Thoracic aorta (tissue), 2 donors: Measurements from ENCODE around the gene RASGRF1. TPM values are rescaled to one million over a fixed set of nuclear protein-coding genes. Genes with fewer than 3 reads are reported as not detected.

ENCODE experiments used
- ATAC-seq: fragments of 150-250 bp; one replicate; pipeline ENCODE4 v1.8.0; 2017; ENCODE audit warnings: low read depth; ENCODE audit not compliant: insufficient number of reproducible peaks, low FRiP score
- DNase-seq: peaks from one replicate; pipeline ENCODE4 v3.0.0-alpha.2; 2020; ENCODE audit warnings: low spot score
- H3K27ac ChIP-seq, 2 donors: fragments of 200-600 bp; sonication (generic); 1 replicate in 1 of 2; 2 replicates in 1 of 2; pipeline ENCODE4 v1.5.1; 2016; ENCODE audit warnings: mild to moderate bottlenecking in 2 of 2, moderate library complexity in 2 of 2
- H3K27me3 ChIP-seq: fragments of 200-600 bp; sonication (generic); replicated peaks from 2 replicates; pipeline ENCODE4 v1.6.0; 2016; ENCODE audit warnings: mild to moderate bottlenecking; ENCODE audit not compliant: insufficient read depth
- H3K36me3 ChIP-seq: fragments of 200-600 bp; sonication (generic); one replicate; pipeline ENCODE4 v1.5.1; 2016
- H3K4me1 ChIP-seq, 2 donors: fragments of 200-600 bp; sonication (generic); 1 replicate in 1 of 2; 2 replicates in 1 of 2; pipeline versions ENCODE4 v1.5.1 to v1.6.0; 2016; ENCODE audit warnings: low read depth in 2 of 2, mild to moderate bottlenecking in 1 of 2; ENCODE audit not compliant: control insufficient read depth in 1 of 2
- H3K4me3 ChIP-seq: fragments of 200-600 bp; sonication (generic); 2 replicates; pipeline ENCODE4 v1.5.1; 2016; ENCODE audit warnings: mild to moderate bottlenecking
- H3K9me3 ChIP-seq: fragments of 200-600 bp; sonication (generic); 2 replicates; pipeline ENCODE4 v1.5.1; 2016
- total RNA-seq, 2 donors: library from RNA; depleted of rRNA; stranded (reverse); fragments of >200 nt; gene quantifications; one replicate each; pipeline versions ENCODE4 v1.1.0 to v1.2.3, GENCODE V29; 2016
- TF ChIP-seq, protein P1 (sequence below): fragments of 200-600 bp; sonication (generic); IDR thresholded peaks from one replicate; pipeline ENCODE4 v1.5.1; 2019; ENCODE audit warnings: antibody characterized with exemption

Gene RASGRF1
- total RNA-seq, 2 donors from 2014 or later: not detected

- TF ChIP-seq, protein P1, sequence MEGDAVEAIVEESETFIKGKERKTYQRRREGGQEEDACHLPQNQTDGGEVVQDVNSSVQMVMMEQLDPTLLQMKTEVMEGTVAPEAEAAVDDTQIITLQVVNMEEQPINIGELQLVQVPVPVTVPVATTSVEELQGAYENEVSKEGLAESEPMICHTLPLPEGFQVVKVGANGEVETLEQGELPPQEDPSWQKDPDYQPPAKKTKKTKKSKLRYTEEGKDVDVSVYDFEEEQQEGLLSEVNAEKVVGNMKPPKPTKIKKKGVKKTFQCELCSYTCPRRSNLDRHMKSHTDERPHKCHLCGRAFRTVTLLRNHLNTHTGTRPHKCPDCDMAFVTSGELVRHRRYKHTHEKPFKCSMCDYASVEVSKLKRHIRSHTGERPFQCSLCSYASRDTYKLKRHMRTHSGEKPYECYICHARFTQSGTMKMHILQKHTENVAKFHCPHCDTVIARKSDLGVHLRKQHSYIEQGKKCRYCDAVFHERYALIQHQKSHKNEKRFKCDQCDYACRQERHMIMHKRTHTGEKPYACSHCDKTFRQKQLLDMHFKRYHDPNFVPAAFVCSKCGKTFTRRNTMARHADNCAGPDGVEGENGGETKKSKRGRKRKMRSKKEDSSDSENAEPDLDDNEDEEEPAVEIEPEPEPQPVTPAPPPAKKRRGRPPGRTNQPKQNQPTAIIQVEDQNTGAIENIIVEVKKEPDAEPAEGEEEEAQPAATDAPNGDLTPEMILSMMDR: no peak
- DNase-seq (no peak), ATAC-seq (no peak)
- Histone ChIP-seq H3K4me3 (no peak overlapping the region), H3K9me3 (no peaks in the 10 kb centered on the region), H3K36me3 (no peaks in the 10 kb centered on the region), H3K4me1 (no peaks in the 10 kb centered on the region), H3K27ac (no peak overlapping the region), H3K27me3 (no peaks in the 10 kb centered on the region)
Observed at GRCh38 chr15:79015416-79015815, 75.2 kb downstream of the RASGRF1 start.

- Histone ChIP-seq H3K36me3 (no peaks in the 10 kb centered on the region), H3K27ac (no peak overlapping the region), H3K9me3 (no peaks in the 10 kb centered on the region), H3K4me3 (no peak overlapping the region), H3K4me1 (no peaks in the 10 kb centered on the region), H3K27me3 (no peaks in the 10 kb centered on the region)
- DNase-seq: no peak
- TF ChIP-seq, protein P1: no peak
- ATAC-seq: no peak
Observed at GRCh38 chr15:79010278-79010677, 80.3 kb downstream of the RASGRF1 start.

DNA sequence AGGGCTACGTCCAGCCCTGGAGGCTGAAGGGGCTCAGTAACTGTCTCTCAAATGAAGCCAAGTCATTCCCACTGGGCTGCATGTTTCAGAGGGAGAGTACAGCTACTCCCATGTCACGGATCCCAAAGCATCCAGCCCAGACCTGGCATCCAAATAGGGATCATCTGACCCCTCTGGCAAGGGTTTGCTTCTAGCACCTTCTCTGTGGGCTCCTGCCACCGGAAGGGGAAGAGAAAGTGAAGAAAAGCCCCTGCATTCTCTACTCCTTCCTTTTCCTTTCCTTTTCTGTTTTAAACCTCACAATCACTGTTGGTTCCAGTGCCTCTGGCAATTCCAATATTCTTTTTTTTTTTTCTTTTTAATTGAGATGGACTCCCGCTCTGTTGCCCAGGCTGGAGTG lies 81.2 kb downstream of the RASGRF1 start:
- Histone ChIP-seq H3K4me3 (no peak overlapping the region), H3K4me1 (peaks cover 4% of the 10 kb centered on the region in 2 donors), H3K27ac (no peak overlapping the region), H3K27me3 (no peaks in the 10 kb centered on the region), H3K9me3 (no peaks in the 10 kb centered on the region), H3K36me3 (no peaks in the 10 kb centered on the region)
- ATAC-seq: no peak
- DNase-seq: no peak
- TF ChIP-seq, protein P1: no peak

- Histone ChIP-seq H3K4me1 (peaks cover 4 to 5% of the 10 kb centered on the region in 2 donors), H3K36me3 (no peaks in the 10 kb centered on the region), H3K27ac (no peak overlapping the region), H3K4me3 (no peak overlapping the region), H3K27me3 (no peaks in the 10 kb centered on the region), H3K9me3 (no peaks in the 10 kb centered on the region)
- ATAC-seq (no peak), DNase-seq (no peak)
- TF ChIP-seq, protein P1: no peak
Observed at GRCh38 chr15:79008659-79009058, 81.9 kb downstream of the RASGRF1 start.

DNA sequence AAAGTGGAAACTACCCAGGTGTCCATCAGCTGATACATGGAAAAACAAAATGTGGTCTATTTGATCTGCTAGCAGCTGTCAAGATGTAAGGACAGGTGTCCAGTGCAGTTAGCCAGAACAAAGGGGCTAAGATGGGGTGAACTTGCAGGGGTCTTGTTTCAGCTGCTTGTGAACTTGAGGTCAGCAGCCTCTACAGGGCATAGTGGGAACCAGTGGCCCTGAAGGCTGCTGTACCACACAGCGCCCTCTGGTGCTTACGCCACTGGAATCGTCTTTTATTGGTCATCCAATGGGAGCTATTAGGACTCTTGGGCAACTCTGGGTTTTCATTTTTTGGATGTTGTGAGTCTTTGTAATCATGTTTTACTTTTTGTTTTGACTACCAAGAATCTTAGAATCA lies 83.5 kb downstream of the RASGRF1 start:
- H3K4me3 ChIP-seq: no peak overlapping the region
- TF ChIP-seq, protein P1: peak; percentile 57
- ATAC-seq (no peak), DNase-seq (no peak)
- H3K27me3 ChIP-seq: no peaks in the 10 kb centered on the region
- no peak overlapping the region for H3K27ac ChIP-seq
- no peaks in the 10 kb centered on the region for H3K9me3 ChIP-seq
- H3K4me1 ChIP-seq: peaks cover 4 to 5% of the 10 kb centered on the region in 2 donors
- no peaks in the 10 kb centered on the region for H3K36me3 ChIP-seq
